OCI-LY3 (cell line): ENCODE results near the gene CAMK2D.

Experiments
- H2AFZ ChIP-seq: fragments of 200-600, 300-600 bp; shearing (Covaris generic); 2 replicates; pipeline ENCODE4 v1.6.0; 2014; ENCODE audit warnings: antibody characterized with exemption, low read depth, low read length
- H3K27ac ChIP-seq: fragments of 200-600, 300-600 bp; sonication (generic); 2 replicates; pipeline ENCODE4 v1.5.1; 2014; ENCODE audit warnings: mild to moderate bottlenecking, low read length, moderate library complexity, mixed read lengths
- H3K27me3 ChIP-seq: fragments of 200-600, 300-600 bp; sonication (generic); 2 replicates; pipeline ENCODE4 v1.6.1; 2014; ENCODE audit warnings: low read depth, low read length, mixed read lengths
- H3K36me3 ChIP-seq: fragments of 200-600, 300-600 bp; sonication (generic); replicated peaks from 2 replicates; pipeline ENCODE3; 2014; ENCODE audit warnings: low read depth, low read length, mixed read lengths
- H3K4me1 ChIP-seq: fragments of 300-600, 200-600 bp; sonication (generic); 2 replicates; pipeline ENCODE4 v1.6.1; 2014; ENCODE audit warnings: low read length, mixed read lengths
- H3K4me2 ChIP-seq: fragments of 200-600, 300-600 bp; sonication (generic); 2 replicates; pipeline ENCODE4 v1.6.1; 2014; ENCODE audit warnings: low read length, mixed read lengths
- H3K4me3 ChIP-seq: fragments of 300-600, 200-600 bp; sonication (generic); 2 replicates; pipeline ENCODE4 v1.5.1; 2014; ENCODE audit warnings: antibody characterized with exemption, mild to moderate bottlenecking, low read length, moderate library complexity
- H3K79me2 ChIP-seq: fragments of 300-600, 200-600 bp; shearing (Covaris generic); 2 replicates; pipeline ENCODE4 v1.6.1; 2014; ENCODE audit warnings: mild to moderate bottlenecking, low read length, mixed read lengths
- H3K9ac ChIP-seq: fragments of 300-600, 200-600 bp; shearing (Covaris generic); 2 replicates; pipeline ENCODE4 v1.6.0; 2014; ENCODE audit warnings: mild to moderate bottlenecking, low read length, moderate library complexity
- H3K9me3 ChIP-seq: fragments of 200-600, 300-600 bp; shearing (Covaris generic); 2 replicates; pipeline ENCODE4 v1.6.1; 2014; ENCODE audit warnings: low read length, mixed read lengths; ENCODE audit not compliant: insufficient read depth
- H4K20me1 ChIP-seq: fragments of 200-600, 300-600 bp; sonication (generic); 2 replicates; pipeline ENCODE4 v1.6.1; 2016; ENCODE audit warnings: low read length, mixed read lengths; ENCODE audit not compliant: insufficient read depth
- CTCF ChIP-seq: fragments of 200-600, 300-600 bp; sonication (generic); IDR thresholded peaks from 2 replicates; pipeline ENCODE4 v1.5.1; 2014; ENCODE audit warnings: antibody characterized with exemption, low read length, low read depth
- EZH2phosphoT487 ChIP-seq: fragments of 200-600 bp; shearing (Covaris generic); IDR thresholded peaks from 2 replicates; pipeline ENCODE4 v1.6.1; 2018; ENCODE audit warnings: antibody characterized with exemption, mixed run types, low read depth

CAMK2D gene

GRCh38 chr4:113410686-113411085 lies 350.9 kb downstream of the CAMK2D start:
- Histone ChIP-seq H3K9me3 (no peaks in the 10 kb centered on the region), H3K27ac (no peak overlapping the region), H2AFZ (no peak overlapping the region), H3K9ac (no peak overlapping the region), H3K27me3 (no peaks in the 10 kb centered on the region), H3K4me1 (no peaks in the 10 kb centered on the region), H3K4me3 (no peak overlapping the region), H3K4me2 (no peak overlapping the region), H4K20me1 (no peaks in the 10 kb centered on the region), H3K36me3 (no peaks in the 10 kb centered on the region), H3K79me2 (no peaks in the 10 kb centered on the region)
- no peak for TF ChIP-seq EZH2phosphoT487
- no peak for TF ChIP-seq CTCF

GRCh38 chr4:113409181-113409580 lies 352.4 kb downstream of the CAMK2D start:
- Histone ChIP-seq H3K4me1 (no peaks in the 10 kb centered on the region), H2AFZ (no peak overlapping the region), H3K4me2 (no peak overlapping the region), H3K4me3 (no peak overlapping the region), H3K36me3 (no peaks in the 10 kb centered on the region), H3K27ac (no peak overlapping the region), H4K20me1 (no peaks in the 10 kb centered on the region), H3K9me3 (no peaks in the 10 kb centered on the region), H3K9ac (no peak overlapping the region), H3K79me2 (no peaks in the 10 kb centered on the region), H3K27me3 (no peaks in the 10 kb centered on the region)
- TF ChIP-seq CTCF (no peak), EZH2phosphoT487 (no peak)

- Histone ChIP-seq H3K9me3 (no peaks in the 10 kb centered on the region), H3K4me2 (no peak overlapping the region), H3K36me3 (no peaks in the 10 kb centered on the region), H3K27ac (no peak overlapping the region), H3K9ac (no peak overlapping the region), H2AFZ (no peak overlapping the region), H3K27me3 (no peaks in the 10 kb centered on the region), H4K20me1 (no peaks in the 10 kb centered on the region), H3K4me3 (no peak overlapping the region), H3K79me2 (no peaks in the 10 kb centered on the region), H3K4me1 (no peaks in the 10 kb centered on the region)
- no peak for TF ChIP-seq CTCF
- no peak for TF ChIP-seq EZH2phosphoT487
These were observed 354.1 kb downstream of the CAMK2D start for GRCh38 chr4:113407409-113407808.

GRCh38 chr4:113406723-113407016 lies 354.9 kb downstream of the CAMK2D start:
- no peaks in the 10 kb centered on the region for H3K9me3 ChIP-seq
- no peak overlapping the region for H3K9ac ChIP-seq
- H3K4me2 ChIP-seq, result no peak overlapping the region
- H3K27me3 ChIP-seq, result no peaks in the 10 kb centered on the region
- no peaks in the 10 kb centered on the region for H3K36me3 ChIP-seq
- no peak for TF ChIP-seq CTCF
- no peak for TF ChIP-seq EZH2phosphoT487
- H3K79me2 ChIP-seq, result no peaks in the 10 kb centered on the region
- H4K20me1 ChIP-seq, result no peaks in the 10 kb centered on the region
- H2AFZ ChIP-seq, result no peak overlapping the region
- H3K27ac ChIP-seq, result no peak overlapping the region
- no peaks in the 10 kb centered on the region for H3K4me1 ChIP-seq
- no peak overlapping the region for H3K4me3 ChIP-seq
